Thyroid gland (tissue), 4 donors: ENCODE measurements around the gene CAPN13. TPM values are rescaled to one million over a fixed set of nuclear protein-coding genes. Genes with fewer than 3 reads are reported as not detected.

Experiments used
- DNase-seq, 2 donors: peaks; one replicate each; pipeline ENCODE4 v3.0.0-alpha.2; 2019
- H3K27ac ChIP-seq, 3 donors: fragments of 200-600 bp; sonication (generic); 1 replicate in 2 of 3; 2 replicates in 1 of 3; pipeline ENCODE4 v1.5.1; 2016 to 2019; ENCODE audit warnings: mild to moderate bottlenecking in 1 of 3, moderate library complexity in 1 of 3
- H3K27me3 ChIP-seq: fragments of 200-600 bp; sonication (generic); one replicate; pipeline ENCODE4 v1.5.1; 2019
- H3K36me3 ChIP-seq, 2 donors: fragments of 200-600 bp; sonication (generic); one replicate each; pipeline ENCODE4 v1.5.1; 2016 to 2019
- H3K4me1 ChIP-seq, 2 donors: fragments of 200-600 bp; sonication (generic); one replicate each; pipeline ENCODE4 v1.5.1; 2017 to 2019
- H3K4me3 ChIP-seq, 3 donors: fragments of 200-600 bp; sonication (generic); replicated peaks in 1 of 3; 1 replicate in 2 of 3; 2 replicates in 1 of 3; pipeline ENCODE4 v1.5.1; 2016; ENCODE audit warnings: mild to moderate bottlenecking in 1 of 3
- H3K9me3 ChIP-seq: fragments of 200-600 bp; sonication (generic); one replicate; pipeline ENCODE4 v1.5.1; 2017
- POLR2A ChIP-seq, 2 donors: fragments of 450-650 bp; IDR thresholded peaks; one replicate each; pipeline ENCODE4 v1.6.1; 2017; ENCODE audit warnings: antibody characterized with exemption in 2 of 2, mild to moderate bottlenecking in 2 of 2, moderate library complexity in 1 of 2
- WGBS, 2 donors: methylation state at CpG; one replicate each; pipeline ENCODE4 v1.1.5; 2017; 5-methylcytosine and 5-hydroxymethylcytosine counted together
- intact Hi-C: fragments of 100-400 bp; cut with DNase I; formaldehyde crosslinking; loops from one replicate; pipeline ENCODE4 v1.15.1; 2023
- total RNA-seq, 4 donors: library from RNA; depleted of rRNA; stranded (reverse); fragments of >200 nt; gene quantifications; one replicate each; pipeline ENCODE4 v1.2.3, GENCODE V29; 2016
- TF ChIP-seq, protein P1 (sequence below), 6 experiments: fragments of 200-600 bp in 3 of 6; fragments of 450-650 bp in 3 of 6; sonication (generic) in 3 of 6; IDR thresholded peaks; one replicate each; pipeline ENCODE4 v1.5.1; 2016 to 2019; ENCODE audit warnings: antibody characterized with exemption in 6 of 6, mild to moderate bottlenecking in 2 of 6, inconsistent platforms in 1 of 6, moderate library complexity in 1 of 6

The CAPN13 gene
- total RNA-seq, 4 donors from 2014 or later = 3.0 TPM; not detected in 3

DNA sequence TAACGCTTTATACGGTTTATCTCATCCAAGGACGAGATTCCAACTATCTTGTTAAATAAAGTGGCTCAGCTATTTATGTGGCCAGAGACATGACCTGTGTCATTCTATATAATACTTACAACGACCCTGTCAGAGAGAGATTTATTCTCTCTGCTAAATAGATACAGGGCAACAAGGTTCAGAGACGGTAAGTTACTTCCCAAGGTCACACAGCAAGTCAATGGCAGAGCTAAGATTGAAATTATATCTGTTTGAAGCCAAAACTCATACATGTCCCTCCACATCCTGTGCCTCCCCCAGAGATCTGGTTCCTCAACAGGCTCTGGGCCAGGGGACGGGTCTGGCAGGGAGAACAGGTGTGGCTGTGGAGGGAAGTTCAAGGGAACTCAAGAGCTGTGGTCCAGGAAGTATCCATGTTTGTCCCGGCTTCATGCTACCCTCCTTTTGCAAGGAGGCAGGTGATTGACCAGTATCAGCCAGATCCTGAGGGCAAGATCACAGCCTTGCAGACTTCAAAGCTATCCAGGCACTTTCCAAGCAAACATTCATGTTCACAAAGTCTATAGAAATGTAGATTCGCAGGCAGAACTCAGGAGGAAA lies 99.8 kb downstream of the CAPN13 start:
- 60 to 62% methylated on average over 8 of the region's 8 CpGs for WGBS, 2 donors
- H3K27me3 ChIP-seq = no peaks in the 10 kb centered on the region
- intact Hi-C loops = loop anchor here (2.0 to 5.0 kb wide), 2 partner anchors 499 to 545 kb away; no protein-coding TSS in a partner anchor
- H3K27ac ChIP-seq = no peak overlapping the region
- H3K9me3 ChIP-seq = no peaks in the 10 kb centered on the region
- H3K4me3 ChIP-seq = no peak overlapping the region
- no peak for DNase-seq
- H3K4me1 ChIP-seq = peaks cover 0 to 4% of the 10 kb centered on the region in 2 donors
- TF ChIP-seq, protein P1, sequence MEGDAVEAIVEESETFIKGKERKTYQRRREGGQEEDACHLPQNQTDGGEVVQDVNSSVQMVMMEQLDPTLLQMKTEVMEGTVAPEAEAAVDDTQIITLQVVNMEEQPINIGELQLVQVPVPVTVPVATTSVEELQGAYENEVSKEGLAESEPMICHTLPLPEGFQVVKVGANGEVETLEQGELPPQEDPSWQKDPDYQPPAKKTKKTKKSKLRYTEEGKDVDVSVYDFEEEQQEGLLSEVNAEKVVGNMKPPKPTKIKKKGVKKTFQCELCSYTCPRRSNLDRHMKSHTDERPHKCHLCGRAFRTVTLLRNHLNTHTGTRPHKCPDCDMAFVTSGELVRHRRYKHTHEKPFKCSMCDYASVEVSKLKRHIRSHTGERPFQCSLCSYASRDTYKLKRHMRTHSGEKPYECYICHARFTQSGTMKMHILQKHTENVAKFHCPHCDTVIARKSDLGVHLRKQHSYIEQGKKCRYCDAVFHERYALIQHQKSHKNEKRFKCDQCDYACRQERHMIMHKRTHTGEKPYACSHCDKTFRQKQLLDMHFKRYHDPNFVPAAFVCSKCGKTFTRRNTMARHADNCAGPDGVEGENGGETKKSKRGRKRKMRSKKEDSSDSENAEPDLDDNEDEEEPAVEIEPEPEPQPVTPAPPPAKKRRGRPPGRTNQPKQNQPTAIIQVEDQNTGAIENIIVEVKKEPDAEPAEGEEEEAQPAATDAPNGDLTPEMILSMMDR (IDR thresholded peaks at IDR 0.05) = peak in 1 of 6 experiments; percentile 1
- no peak for TF ChIP-seq POLR2A (IDR thresholded peaks at IDR 0.05)
- no peaks in the 10 kb centered on the region for H3K36me3 ChIP-seq

DNA sequence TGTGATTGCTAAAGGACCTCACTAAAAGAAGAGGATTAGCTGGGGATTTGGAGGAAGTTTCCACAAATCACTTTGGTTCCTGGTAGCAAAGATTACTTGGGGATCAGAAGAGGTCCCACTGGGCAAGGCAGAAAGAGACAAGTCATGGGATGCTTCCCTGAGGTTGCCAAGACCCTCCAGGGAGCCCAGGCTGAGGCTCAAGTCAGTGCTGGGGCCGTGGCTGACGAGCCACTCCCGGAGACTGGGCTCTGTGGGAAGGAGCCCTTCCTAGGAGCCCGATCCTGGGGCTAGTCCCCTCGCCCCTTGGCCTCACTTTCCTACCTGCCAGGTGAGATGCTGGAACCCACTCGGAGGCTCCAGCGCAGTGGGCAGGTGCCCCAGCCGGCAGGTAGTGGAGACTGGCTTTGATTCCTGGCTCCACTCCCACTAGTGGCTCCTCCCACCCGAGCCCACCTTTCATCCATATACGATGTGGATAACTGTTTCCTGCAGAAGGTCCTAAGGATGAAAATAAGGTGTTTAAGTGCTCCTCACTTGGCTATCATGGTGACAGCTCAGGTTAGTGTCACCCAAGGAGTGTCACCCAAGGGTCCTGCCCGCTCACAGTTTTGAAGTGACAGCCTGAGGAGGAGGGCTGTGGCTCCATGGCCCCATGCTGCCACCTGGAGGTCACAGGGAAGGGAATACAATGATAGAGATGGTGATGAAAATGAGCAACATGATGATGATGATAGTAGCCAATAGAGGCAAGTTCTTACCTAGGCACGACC lies 100.5 kb downstream of the CAPN13 start:
- 30 to 47% methylated on average over 7 to 8 of the region's 12 CpGs for WGBS, 2 donors
- Histone ChIP-seq H3K9me3 (no peaks in the 10 kb centered on the region), H3K4me3 (no peak overlapping the region), H3K36me3 (no peaks in the 10 kb centered on the region), H3K27me3 (no peaks in the 10 kb centered on the region), H3K4me1 (peaks cover 0 to 4% of the 10 kb centered on the region in 2 donors), H3K27ac (no peak overlapping the region)
- no peak for TF ChIP-seq POLR2A (IDR thresholded peaks at IDR 0.05)
- TF ChIP-seq, protein P1 (IDR thresholded peaks at IDR 0.05) = peak; percentile 55 to 93 (median 84)
- peak; percentile 82 to 83 for DNase-seq
- intact Hi-C loops = loop anchor here (2.0 to 5.0 kb wide), 2 partner anchors 498 to 544 kb away; no protein-coding TSS in a partner anchor

DNA sequence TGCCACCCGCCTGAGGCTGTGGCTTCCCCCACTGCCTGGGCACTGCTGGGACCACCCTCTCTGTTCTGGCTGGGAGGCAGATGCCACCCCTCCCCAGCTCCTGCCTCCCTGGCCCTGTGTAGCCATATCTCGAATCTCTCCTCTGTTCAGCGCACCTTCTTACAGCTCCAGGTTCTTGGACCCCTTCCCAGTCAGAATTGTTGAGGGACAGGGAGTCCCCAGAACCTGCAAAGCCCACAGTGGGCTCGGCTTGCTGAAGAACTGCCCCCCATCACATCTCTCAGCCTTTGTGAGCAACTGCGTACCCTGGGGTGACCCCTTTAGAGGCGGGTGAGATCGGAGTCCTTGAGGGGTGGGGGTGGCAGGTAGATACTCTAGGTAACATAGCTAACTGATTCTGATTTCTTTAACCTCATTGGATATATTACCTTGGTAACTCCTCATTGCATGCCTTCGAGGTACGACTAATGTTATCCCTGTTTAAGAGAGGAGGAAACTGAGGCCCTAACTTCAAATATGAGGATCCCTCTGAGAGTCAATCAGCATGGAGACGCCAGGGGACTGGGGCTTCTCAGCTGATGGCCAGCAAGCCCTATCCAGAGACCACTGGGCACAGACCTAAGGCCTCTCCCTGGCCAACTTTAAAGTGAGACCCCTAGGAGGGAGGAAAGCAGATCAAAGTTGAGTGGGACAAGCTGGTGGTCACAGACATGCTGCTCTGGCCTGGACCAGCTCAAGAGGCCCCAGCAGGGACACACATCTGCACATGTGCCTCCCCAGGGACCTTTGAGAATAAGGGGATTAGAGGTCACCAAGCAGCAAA lies 101.3 kb downstream of the CAPN13 start:
- peaks cover 0 to 4% of the 10 kb centered on the region in 2 donors for H3K4me1 ChIP-seq
- no peak overlapping the region for H3K4me3 ChIP-seq
- TF ChIP-seq, protein P1 (IDR thresholded peaks at IDR 0.05) = no peak
- no peak for TF ChIP-seq POLR2A (IDR thresholded peaks at IDR 0.05)
- no peak for DNase-seq
- 89 to 91% methylated on average over 10 of the region's 10 CpGs for WGBS, 2 donors
- no peak overlapping the region for H3K27ac ChIP-seq
- H3K27me3 ChIP-seq = no peaks in the 10 kb centered on the region
- no peaks in the 10 kb centered on the region for H3K9me3 ChIP-seq
- no peaks in the 10 kb centered on the region for H3K36me3 ChIP-seq
- intact Hi-C loops = loop anchor here (2.0 to 5.0 kb wide), 2 partner anchors 497 to 544 kb away; no protein-coding TSS in a partner anchor

DNA sequence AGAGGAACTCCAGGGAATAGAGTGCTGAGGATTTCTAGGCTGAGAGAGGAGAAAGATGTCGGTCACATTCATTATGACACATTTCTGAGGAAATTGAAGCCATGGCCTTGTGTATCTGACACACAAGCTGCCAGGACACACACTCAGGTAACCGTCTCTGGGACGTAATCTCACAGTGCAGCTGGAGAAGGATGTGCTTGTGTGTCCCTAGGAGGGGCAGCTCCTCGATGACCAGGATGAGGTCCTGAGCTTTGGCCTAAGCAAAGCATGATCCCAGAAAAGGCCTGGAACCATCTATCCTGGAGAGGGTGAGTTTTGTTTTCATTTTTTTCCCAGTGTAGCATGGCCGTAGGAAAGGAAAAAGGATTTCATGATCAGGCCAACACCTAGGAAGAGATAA lies 102.2 kb downstream of the CAPN13 start:
- H3K4me3 ChIP-seq = no peak overlapping the region
- no peaks in the 10 kb centered on the region for H3K9me3 ChIP-seq
- H3K27me3 ChIP-seq = no peaks in the 10 kb centered on the region
- no peak overlapping the region for H3K27ac ChIP-seq
- no peaks in the 10 kb centered on the region for H3K36me3 ChIP-seq
- H3K4me1 ChIP-seq = peaks cover 0 to 4% of the 10 kb centered on the region in 2 donors
- intact Hi-C loops = loop anchor here (5.0 kb wide), 1 partner anchor 543 kb away; no protein-coding TSS in a partner anchor
- no peak for DNase-seq
- 77 to 82% methylated on average over 5 of the region's 5 CpGs for WGBS, 2 donors
- TF ChIP-seq, protein P1 (IDR thresholded peaks at IDR 0.05) = no peak
- TF ChIP-seq POLR2A (IDR thresholded peaks at IDR 0.05) = no peak
